Ramos (cell line): ENCODE measurements around the gene EYS.
"Not testable (repeated sequence)": the region's sequence is repeated elsewhere in the genome, so short reads cannot be mapped to it uniquely, and the experiment has no call there.

Experiments used
- in situ Hi-C: fragments of 300-500 bp; cut with MboI; formaldehyde crosslinking; loops from one replicate; pipeline ENCODE4 v1.14.3; 2022; ENCODE audit warnings: low sequenced_read_pairs; ENCODE audit not compliant: unreplicated experiment

Gene EYS

DNA sequence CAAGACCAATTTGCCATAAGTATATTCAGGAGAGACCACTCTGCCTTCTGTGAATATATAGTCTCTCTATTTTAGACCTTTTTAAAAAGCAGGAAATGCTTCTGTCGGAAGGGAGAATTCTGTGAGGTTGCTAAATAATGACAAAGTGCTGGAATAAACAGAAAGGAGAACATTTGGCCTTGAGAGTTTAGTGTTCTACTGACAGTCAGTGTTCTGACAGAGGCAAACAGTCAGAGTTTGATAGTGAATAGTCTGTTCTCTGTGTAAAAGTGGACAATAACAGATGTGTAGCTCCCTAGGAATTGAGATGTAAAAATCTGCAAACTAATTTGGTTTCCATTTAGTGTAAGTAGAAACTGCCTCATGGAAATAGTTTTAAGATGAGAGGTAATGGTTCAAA lies 1850.8 kb downstream of the EYS start:
- in situ Hi-C loops, result no loop called here

DNA sequence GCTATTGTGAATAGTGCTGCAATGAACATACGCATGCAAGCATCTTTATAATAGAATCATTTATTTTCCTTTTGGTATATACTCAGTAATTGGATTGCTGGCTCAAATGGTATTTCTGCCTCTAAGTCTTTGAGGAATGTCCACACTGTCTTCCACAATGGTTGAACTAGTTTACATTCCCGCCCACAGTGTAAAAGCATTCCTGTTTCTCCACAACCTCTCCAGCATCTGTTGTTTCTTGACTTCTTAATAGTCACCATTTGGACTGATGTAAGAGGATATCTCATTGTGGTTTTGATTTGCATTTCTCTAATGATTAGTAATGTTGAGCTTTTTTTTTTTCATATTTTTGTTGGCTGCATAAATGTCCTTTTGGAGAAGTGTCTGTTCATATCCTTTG lies 1862.7 kb downstream of the EYS start:
- in situ Hi-C loops, result no loop called here

DNA sequence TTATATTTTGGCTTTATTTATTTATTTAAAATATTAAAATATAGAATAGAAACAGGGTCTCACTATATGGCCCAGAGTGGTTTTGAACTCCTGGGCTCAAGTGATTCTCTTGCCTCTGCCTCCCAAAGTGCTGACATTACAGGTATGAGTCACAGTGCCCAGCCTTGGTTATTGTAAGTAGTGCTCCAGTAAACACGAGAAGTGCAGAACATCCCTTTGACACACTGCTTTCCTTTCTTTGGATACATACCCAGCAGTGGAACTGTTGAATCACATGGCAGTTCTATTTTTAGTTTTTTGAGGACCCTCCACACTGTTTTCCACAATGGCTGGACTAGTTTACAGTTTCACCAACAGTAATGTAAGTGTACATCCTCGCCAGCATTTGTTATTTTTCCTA lies 1867.5 kb downstream of the EYS start:
- in situ Hi-C loops, result no loop called here

DNA sequence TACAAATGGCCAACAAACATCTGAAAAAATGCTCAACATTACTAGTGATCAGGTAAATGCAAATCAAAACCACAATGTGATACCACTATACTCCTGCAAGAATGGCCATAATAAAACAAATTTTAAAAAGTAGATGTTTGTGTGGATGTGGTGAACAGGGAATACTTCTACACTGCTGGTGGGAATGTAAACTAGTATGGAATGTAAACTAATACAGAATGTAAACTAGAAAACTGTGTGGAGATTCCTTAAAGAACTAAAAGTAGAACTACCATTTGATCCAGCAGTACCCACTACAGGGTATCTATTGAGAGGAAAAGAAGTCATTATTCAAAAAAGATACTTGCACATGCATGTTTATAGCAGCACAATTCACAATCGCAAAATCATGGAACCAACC lies 1878.3 kb downstream of the EYS start:
- in situ Hi-C loops, result not testable (repeated sequence)

DNA sequence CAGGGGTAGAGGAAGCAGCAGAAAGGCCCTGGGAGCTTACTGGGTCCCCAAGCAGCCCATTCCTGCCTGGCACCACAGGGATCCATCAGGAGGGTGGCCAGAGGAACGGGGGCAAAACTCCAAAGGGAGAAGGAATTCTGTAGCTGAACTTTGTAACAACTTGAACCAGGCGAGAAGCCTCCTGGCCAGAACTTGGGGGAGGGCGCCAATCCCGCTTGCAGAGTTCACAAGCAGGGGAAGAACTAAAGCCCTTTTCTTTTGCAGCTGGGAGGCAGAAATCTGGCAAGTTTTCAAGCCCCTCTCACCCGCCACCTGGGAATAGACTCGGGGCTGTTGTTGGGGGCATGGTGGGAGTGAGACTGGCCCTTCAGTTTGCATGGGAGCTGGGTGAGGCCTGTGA lies 1882.3 kb downstream of the EYS start:
- in situ Hi-C loops, result no loop called here

DNA sequence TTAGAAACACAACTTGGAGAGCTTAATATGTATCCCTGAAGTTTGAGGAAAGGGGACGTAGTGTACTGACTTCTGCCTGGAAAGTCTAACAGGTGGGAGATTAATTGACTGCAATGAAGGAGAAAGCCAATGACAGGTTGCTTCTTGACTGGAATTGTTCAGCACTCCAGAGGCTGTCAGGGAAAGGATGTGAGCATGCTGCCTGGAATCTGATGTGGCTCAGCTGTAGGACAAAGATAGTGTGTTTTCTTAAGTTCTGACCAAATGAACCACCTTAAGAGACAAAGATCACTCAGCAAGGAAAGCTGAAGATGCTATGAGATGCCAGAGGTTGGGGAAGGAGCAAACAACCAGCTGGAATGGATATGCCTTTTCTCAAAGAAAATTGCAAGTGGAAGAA lies 1885.6 kb downstream of the EYS start:
- in situ Hi-C loops, result no loop called here

DNA sequence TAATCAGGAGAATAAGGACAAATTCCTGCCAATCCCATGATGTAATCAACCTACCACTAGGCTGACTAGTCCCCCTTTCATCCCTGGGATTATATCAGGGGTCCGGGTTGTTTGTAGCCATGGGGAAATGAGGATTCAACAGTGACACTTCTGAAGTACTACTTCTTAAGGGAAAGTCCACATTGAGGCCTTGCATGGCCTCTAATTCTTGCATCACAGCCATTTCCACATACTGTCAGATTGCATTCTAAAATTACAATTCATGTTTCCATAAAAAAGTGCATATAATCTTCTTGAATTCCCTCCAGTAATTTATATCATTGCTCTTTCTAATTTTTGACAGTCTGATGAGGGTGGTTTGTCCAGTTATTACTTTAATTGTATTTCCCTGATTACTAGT lies 1887.2 kb downstream of the EYS start:
- in situ Hi-C loops, result no loop called here

DNA sequence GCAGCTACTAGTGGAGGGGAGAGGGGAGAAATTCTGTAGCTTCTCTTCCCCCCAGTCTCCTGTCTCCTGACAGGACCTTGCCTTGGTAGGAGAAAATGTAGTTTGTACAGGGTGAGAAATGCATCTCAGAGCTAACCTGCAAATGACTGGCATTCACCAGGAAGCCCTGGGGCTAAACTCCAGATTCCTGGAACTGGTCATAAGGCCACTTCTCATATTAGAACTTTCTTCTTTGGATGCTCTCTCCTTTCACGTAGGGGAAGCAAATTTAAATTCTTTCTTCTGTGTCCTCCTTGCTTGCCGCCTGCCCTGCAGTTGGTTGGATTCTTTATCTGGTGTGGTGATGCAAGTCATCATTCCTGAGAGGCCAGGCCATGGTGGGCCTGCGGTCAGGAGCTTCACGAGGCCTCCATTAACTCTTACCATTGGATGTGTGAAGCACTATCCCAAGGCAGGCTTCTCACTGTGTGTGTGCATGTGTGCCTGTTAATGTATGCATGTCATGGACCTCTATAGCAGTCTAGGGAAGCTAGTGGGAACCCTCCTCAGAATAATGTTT lies 1889.5 kb downstream of the EYS start:
- in situ Hi-C loops, result no loop called here

DNA sequence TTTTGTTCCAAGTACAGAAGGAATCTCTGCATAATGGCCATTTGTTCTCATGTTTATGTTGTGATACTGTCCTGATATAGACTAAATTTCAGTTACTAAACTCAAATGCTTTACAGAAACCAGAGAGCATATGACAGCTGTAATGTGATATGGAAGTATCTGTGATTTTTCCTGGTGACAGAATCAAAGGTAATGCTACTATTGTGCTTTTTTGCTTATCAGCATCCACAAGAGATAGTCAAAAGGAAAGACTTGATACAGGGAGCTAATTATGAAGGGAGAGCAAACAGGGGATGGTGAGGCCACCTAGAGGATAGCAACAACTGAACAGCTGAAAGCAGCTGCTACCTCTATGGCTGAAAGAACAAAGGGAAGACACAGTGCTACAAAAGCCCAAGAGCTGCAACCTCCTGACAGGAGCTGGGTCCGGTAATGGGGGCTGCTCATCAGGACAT lies 1890.0 kb downstream of the EYS start:
- in situ Hi-C loops, result no loop called here

DNA sequence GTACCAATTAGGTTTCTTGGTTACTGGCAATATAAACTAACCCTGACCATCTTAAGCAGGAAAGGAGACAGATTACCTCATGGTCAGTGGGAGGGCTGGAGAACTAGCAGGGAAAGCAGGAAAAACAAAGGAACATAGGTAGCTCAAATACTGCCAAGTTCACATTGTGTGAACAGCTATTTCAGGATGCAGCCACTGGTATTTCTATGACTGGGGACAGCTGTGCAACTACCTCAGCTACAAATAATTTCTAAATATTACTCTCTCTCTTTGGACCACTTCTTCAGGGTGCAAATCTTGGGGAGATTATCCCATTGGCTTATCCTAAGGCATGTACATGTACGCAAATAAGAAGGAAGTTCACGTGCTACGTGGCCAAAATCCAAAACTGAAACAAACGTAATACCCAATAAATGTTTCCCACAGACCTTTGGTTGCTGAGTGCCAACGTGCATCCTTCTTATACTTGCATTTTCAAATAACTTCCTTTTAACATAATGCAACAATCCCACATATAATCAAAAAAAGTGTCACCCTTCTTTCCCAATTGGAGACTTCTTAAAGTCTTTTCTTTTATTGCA lies 1890.5 kb downstream of the EYS start:
- in situ Hi-C loops, result no loop called here

DNA sequence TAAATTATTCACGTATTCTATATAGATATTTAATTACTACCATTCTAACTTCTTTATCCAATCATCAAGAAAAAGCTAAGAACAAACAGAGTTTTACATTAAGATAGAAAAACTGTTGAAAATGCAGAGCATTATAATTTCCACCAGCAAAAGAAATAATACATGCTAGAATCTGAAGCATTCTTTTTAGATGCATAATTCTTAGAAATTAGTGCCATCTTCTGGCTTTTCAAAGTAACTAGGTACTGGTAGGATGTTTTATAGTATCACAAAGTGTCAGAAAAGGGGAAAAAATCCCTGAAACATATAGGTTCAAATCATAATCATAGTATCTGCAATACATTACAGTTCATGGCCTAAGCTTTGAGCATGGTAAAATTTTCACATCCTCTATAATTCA lies 1892.6 kb downstream of the EYS start:
- in situ Hi-C loops, result no loop called here

DNA sequence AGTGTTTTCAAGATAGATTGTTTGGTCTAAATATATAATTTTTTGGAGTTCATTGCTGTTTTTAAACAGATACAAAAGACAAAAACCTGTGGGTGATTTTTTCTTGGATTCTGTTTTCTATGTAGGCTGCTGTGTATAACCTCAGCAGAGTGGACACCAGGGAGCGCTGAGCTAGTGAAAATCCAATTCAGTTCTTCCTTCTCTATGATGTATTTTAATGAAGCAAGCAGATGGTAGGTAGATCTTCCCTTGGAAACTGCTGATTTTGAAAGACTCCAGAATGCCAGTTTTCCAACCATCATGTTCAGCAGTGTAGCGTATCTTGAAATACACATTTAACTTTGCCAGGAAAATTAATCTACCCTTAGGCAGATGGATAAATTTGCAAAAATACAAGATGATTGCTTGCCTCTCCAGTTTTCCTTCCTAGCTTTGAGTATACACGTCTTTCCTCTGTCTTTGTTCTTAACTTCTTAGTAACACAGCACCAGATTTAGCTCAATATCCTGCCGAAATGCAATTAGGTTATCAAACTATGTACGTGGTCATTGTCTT lies 1893.4 kb downstream of the EYS start:
- in situ Hi-C loops, result no loop called here

DNA sequence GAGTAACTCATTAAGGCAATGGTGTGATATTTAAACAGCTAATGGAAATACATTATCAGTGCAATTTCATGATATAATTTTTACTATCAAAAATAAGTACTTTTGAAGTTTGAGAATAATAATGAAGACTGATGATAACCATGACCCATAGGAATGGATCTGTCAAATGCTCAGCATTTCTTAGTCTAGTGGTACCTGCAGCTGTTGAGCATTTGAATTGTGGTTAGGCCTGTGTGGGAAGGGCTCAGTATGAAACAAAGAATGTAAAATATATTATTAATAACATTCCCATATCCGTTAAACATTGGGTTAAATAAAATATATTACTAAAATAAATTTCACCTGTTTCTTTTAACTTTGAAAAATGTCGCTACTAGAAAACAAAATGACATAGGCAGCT lies 1898.5 kb downstream of the EYS start:
- in situ Hi-C loops, result no loop called here

DNA sequence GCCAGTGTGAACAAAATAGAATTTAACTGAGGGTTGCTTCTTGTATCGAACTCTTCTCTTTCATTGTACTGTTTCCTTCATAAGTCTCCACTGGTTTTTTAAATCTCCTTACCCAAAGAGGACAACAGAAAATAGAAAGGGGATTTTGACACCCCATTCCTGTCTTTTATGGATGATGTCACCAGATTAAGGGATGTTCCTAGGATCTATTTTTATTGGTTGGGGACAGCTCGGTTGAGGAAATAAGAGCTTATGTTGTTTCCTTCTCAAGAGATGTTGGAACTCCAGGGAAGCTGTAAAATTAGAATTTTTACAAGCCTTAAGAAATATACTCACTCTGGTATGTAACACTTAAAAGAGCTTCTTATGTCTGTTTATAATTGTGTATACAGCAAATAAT lies 1900.0 kb downstream of the EYS start:
- in situ Hi-C loops, result no loop called here

DNA sequence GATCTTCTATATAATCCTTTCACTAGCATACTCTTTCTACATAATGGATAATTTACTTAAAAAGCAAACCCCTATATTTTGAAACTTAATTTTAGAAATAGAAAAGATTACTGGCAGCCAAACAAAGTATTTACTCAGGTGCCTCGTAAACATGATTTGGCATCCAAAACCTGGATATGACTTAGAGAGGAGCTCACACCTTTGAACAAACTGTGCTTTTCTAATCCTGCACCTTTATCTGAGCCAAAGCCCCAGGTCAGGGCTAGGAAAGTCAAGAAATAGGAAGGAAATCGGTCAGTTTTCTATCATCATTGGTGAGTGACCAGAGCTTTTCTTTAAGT lies 1900.5 kb downstream of the EYS start:
- in situ Hi-C loops, result no loop called here

DNA sequence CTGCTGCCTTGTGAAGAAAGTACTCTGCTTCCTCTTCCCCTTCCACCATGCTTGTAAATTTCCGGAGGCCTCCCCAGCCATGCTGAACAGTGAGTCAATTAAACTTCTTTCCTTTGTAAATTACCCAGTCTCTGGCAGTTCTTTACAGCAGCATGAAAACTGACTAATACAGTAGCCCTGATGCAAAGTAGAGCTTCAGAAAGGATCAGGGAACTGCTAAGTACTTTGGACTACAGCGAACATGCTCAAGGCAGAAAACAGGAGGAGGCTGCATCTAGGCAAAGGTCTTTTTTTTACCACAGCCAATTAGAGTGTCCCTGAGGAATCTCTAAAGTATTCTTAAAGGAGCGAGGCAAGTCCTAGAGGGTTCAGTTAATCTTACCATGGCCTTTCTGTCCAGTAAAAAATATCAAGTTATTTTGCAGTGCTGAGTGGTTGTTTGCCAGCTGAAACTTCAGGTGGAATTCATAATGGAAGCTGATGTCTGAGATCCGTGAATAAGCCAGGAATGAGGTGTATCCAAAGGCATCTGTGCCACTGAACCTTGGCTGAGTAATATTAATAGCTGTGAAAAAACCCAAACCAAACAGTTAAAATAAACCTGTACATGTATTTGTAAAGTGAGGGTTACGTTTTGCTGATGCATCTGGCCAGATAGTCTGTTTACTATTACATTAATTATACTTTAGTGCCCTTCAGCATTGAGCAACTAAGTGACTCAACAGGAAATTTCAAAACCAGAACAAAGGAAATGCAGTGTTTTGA lies 1901.0 kb downstream of the EYS start:
- in situ Hi-C loops, result no loop called here

DNA sequence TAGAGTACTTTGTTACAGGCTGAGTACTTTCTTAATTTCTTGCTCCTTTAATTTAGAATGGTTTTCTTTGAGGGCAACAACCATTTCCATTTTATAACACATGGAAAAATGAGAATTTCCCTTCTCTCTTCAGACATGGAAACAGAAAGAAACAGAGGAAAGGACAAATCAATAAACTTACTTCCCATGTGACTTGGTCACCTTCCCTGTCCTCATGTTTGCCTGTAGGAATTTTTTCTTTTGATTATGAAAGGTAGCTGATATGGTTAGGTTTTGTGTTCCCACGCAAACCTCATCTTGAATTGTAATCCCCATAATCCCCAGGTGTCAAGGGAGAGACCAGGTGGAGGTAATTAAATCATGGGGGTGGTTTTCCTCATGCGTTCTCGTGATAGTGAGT lies 1901.7 kb downstream of the EYS start:
- in situ Hi-C loops, result no loop called here

DNA sequence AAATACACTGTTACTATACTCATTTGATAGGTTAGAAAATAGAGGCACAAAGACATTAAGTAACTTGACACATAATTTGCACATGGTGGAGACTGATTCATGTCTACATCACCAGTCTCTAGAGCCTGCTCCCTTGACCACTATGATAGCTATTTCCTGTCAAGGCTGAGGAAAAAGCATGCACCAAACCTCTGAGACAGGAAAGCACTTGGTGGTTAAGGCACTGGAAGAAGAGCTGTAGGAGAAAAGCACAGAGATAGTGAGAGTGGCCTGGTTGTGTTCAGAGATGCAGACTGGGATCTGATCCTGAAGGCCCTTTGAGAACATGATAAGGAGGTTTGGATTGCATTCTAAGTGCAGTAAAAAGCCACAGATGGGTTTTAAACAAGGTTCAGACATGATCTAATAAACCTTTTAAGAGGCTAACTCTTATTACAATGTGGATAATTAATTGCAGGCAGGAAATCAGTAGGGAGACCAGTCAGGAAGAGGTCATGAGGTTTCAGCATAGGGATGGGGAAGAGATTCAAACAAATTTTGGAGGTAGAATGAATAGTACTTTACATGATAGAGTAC lies 1902.6 kb downstream of the EYS start:
- in situ Hi-C loops, result no loop called here

DNA sequence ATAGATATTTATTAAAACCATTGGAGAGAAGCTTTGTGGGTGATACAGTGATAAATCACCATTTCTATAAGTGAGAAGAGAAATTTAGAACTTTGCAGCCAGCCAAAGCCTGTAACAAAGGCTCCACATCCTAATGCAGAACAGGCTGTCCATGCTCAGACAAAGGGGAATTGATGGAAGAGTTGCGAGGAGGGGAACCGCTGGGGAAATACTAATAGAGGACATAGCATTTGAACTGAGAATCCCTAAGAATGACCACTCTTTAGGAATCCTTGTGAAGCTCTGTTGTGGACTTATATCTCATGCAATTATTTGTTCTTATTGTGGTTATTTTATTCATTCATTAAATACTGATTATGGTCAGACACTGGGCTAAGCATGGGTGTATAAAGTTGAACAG lies 1903.7 kb downstream of the EYS start:
- in situ Hi-C loops, result no loop called here

DNA sequence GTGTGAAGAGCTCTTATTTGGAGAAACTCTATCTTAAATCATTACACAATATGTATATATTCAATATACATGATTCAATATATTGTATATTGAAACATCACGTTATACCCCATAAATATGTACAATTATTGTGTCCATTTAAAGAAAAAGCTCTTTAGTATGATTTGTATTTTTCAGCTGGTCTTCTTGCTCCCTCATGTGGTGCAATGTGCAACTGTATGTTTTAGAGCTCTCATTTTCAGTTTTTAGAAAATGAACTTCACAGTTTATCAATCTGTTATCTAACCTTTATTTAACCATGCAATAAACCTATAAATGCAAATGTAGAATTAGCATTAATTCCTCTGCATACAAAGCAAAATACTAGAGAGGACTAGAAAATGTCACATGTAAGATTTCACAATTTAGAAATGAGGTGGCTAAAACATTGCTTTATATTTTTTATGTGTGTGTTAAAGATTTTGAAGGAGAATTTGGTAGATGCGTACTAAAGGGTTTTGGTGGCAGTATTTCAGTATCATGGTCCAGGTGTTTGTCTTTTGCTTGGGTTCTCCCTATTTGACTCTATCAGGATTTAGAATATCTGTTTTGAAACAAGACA lies 1904.3 kb downstream of the EYS start:
- in situ Hi-C loops, result no loop called here

DNA sequence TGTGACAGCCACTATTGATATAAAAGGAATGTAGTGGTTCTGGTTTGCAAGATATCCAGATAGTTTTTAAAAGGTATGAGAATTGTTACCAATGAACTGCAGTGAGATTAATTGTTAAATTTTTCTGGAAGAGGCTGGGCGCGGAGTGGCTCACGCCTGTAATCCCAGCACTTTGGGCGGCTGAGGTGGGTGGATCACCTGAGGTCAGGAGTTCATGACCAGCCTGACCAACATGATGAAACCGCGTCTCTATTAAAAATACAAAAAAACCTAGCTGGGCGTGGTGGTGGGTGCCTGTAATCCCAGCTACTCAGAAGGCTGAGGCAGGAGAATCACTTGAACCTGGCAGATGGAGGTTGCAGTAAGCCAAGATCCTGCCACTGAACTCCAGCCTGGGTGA lies 1906.6 kb downstream of the EYS start:
- in situ Hi-C loops, result not testable (repeated sequence)
